PC-3 (cell line): Measurements from ENCODE around the gene MANSC4. TPM values are rescaled to one million over a fixed set of nuclear protein-coding genes. Genes with fewer than 3 reads are reported as not detected.

Experiments used
- ATAC-seq: fragments of 200-7000 bp; cut with Tn5 transposase; 2 replicates; pipeline ENCODE4 v1.9.1; 2020; ENCODE audit warnings: mild to moderate bottlenecking, moderate library complexity
- BruUV-seq: library from RNA; stranded (reverse); fragments of 400-500 nt; replicated peaks from 2 replicates; lab custom pipeline; 2021; lab: Mats Ljungman, UMichigan
- CTCF ChIA-PET: fragments of 300-600 bp; sonication (Branson Sonifier 250); formaldehyde crosslinking; loops from one replicate; lab custom pipeline; 2022; ENCODE audit warnings: antibody characterized with exemption; lab: Charles Lee
- POLR2A ChIA-PET: fragments of 300-600 bp; sonication (Branson Sonifier 250); formaldehyde crosslinking; loops from one replicate; lab custom pipeline; 2022; ENCODE audit warnings: antibody characterized with exemption; ENCODE audit not compliant: unreplicated experiment; lab: Charles Lee
- DNase-seq: peaks from one replicate; pipeline ENCODE4 v3.0.0-alpha.2; 2015
- H2AFZ ChIP-seq: fragments of 300-600 bp; sonication (generic); 2 replicates; pipeline ENCODE4 v1.6.0; 2016; ENCODE audit warnings: antibody characterized with exemption, low read length
- H3F3A ChIP-seq: fragments of 300-600 bp; sonication (generic); one replicate; pipeline ENCODE4 v1.6.0; 2017; ENCODE audit warnings: antibody characterized with exemption, low read length, control low read depth, mild to moderate bottlenecking; ENCODE audit not compliant: unreplicated experiment
- H3K27ac ChIP-seq: fragments of 300-600 bp; sonication (generic); 2 replicates; pipeline ENCODE4 v1.5.1; 2016; ENCODE audit warnings: mild to moderate bottlenecking, low read length
- H3K27me3 ChIP-seq: fragments of 300-600 bp; sonication (generic); 2 replicates; pipeline ENCODE4 v1.6.1; 2016; ENCODE audit warnings: low read length, mixed read lengths
- H3K36me3 ChIP-seq: fragments of 300-600 bp; sonication (generic); 2 replicates; pipeline ENCODE4 v1.6.1; 2016; ENCODE audit warnings: low read depth, mixed run types, low read length, mixed read lengths
- H3K4me1 ChIP-seq: fragments of 300-600 bp; sonication (generic); 2 replicates; pipeline ENCODE4 v1.5.1; 2016; ENCODE audit warnings: low read length; ENCODE audit not compliant: insufficient read depth
- H3K4me2 ChIP-seq: fragments of 300-600 bp; sonication (generic); 2 replicates; pipeline ENCODE4 v1.6.0; 2016; ENCODE audit warnings: low read length
- H3K4me3 ChIP-seq: fragments of 300-600 bp; sonication (generic); 2 replicates; pipeline ENCODE4 v1.5.1; 2016; ENCODE audit warnings: mild to moderate bottlenecking, low read length, mixed read lengths
- H3K79me2 ChIP-seq: fragments of 300-600 bp; sonication (generic); 2 replicates; pipeline ENCODE4 v1.6.1; 2017; ENCODE audit warnings: low read length, mixed read lengths
- H3K9ac ChIP-seq: fragments of 300-600 bp; sonication (generic); 2 replicates; pipeline ENCODE4 v1.6.0; 2016; ENCODE audit warnings: mild to moderate bottlenecking, low read length
- H3K9me2 ChIP-seq: fragments of 300-600 bp; sonication (generic); replicated peaks from 2 replicates; pipeline ENCODE4 v1.6.1; 2016; ENCODE audit warnings: mixed run types, low read length, mixed read lengths
- H3K9me3 ChIP-seq: fragments of 300-600 bp; sonication (generic); 2 replicates; pipeline ENCODE4 v1.6.1; 2016; ENCODE audit warnings: low read length, mixed read lengths
- H4K20me1 ChIP-seq: fragments of 300-600 bp; sonication (generic); 2 replicates; pipeline ENCODE4 v1.6.1; 2016; ENCODE audit warnings: low read length, mixed read lengths
- EZH2 ChIP-seq: fragments of 300-600 bp; sonication (generic); IDR thresholded peaks from one replicate; pipeline ENCODE4 v1.6.1; 2017; ENCODE audit warnings: antibody characterized with exemption, mild to moderate bottlenecking, low read length; ENCODE audit not compliant: unreplicated experiment
- EZH2phosphoT487 ChIP-seq: fragments of 300-600 bp; sonication (generic); IDR thresholded peaks from 2 replicates; pipeline ENCODE4 v1.6.1; 2018; ENCODE audit warnings: mild to moderate bottlenecking, antibody characterized with exemption, low read length, borderline replicate concordance
- intact Hi-C: fragments of 100-400 bp; cut with micrococcal nuclease; formaldehyde crosslinking; loops from 2 replicates; pipeline ENCODE4 v1.9.0; 2023
- total RNA-seq: library from RNA; depleted of rRNA; stranded (reverse); fragments of >200 nt; gene quantifications from 2 replicates; pipeline ENCODE4 v1.2.3, GENCODE V29; 2014
- TF ChIP-seq, protein P1 (sequence below): fragments of 300-600 bp; sonication (generic); conservative IDR thresholded peaks from 2 replicates; pipeline ENCODE4 v1.5.1; 2017; ENCODE audit warnings: antibody characterized with exemption, low read depth, mild to moderate bottlenecking, low read length

Gene MANSC4
- total RNA-seq, 1 experiment from 2014 or later: 1.9 TPM

DNA sequence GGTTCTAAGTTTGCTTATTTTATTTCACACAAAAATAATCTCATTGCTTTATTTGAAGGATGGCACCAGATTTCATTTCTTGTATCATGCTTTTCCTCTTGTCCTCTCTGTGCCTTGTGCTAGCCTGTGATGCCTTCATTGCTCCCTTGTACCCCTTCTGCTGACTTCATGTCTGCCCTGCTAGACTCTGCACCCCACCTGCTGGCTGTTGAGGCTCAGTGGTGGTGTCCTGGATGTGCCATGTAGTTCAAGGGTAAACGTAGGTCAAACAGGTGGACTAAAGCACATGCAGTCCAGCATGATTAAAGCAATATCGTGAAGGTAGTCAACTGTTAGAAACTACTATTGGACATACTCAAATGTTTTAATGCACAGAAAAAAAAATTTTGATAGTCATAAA lies 47.8 kb downstream of the MANSC4 start:
- H3K36me3 ChIP-seq: peaks cover 65% of the 10 kb centered on the region
- BruUV-seq: no TSS peak
- peak; percentile 51 for DNase-seq
- POLR2A ChIA-PET: interaction anchor here (0.6 kb wide), 1 partner anchor 58 kb away, joined by 3 read pairs; no protein-coding TSS in a partner anchor
- peaks cover 7% of the 10 kb centered on the region for H3F3A ChIP-seq
- CTCF ChIA-PET: interaction anchor here (0.5 to 1.5 kb wide), 15 partner anchors 10 to 1292 kb away, joined by 3 to 25 read pairs (median 3); partner anchors contain the start of genes KLHL42 and MANSC4
- H3K4me3 ChIP-seq: no peak overlapping the region
- no peak overlapping the region for H3K4me2 ChIP-seq
- no peaks in the 10 kb centered on the region for H3K9me2 ChIP-seq
- no peak overlapping the region for H3K9ac ChIP-seq
- no peaks in the 10 kb centered on the region for H3K27me3 ChIP-seq
- no peaks in the 10 kb centered on the region for H4K20me1 ChIP-seq
- no peak overlapping the region for H2AFZ ChIP-seq
- 0 out of 2 replicates have a peak, but pooled peaks cover 4% of the 10 kb centered on the region for H3K4me1 ChIP-seq
- H3K9me3 ChIP-seq: no peaks in the 10 kb centered on the region
- H3K79me2 ChIP-seq: peaks cover 14% of the 10 kb centered on the region; the same call in 1 of the 2 replicates
- ATAC-seq: peak; percentile 63
- no peak for TF ChIP-seq EZH2phosphoT487
- TF ChIP-seq, protein P1, sequence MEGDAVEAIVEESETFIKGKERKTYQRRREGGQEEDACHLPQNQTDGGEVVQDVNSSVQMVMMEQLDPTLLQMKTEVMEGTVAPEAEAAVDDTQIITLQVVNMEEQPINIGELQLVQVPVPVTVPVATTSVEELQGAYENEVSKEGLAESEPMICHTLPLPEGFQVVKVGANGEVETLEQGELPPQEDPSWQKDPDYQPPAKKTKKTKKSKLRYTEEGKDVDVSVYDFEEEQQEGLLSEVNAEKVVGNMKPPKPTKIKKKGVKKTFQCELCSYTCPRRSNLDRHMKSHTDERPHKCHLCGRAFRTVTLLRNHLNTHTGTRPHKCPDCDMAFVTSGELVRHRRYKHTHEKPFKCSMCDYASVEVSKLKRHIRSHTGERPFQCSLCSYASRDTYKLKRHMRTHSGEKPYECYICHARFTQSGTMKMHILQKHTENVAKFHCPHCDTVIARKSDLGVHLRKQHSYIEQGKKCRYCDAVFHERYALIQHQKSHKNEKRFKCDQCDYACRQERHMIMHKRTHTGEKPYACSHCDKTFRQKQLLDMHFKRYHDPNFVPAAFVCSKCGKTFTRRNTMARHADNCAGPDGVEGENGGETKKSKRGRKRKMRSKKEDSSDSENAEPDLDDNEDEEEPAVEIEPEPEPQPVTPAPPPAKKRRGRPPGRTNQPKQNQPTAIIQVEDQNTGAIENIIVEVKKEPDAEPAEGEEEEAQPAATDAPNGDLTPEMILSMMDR: peak; percentile 71
- no peak overlapping the region for H3K27ac ChIP-seq
- intact Hi-C loops: loop anchor here (2.0 kb wide), 1 partner anchor 441 kb away; no protein-coding TSS in a partner anchor

- peaks cover 62% of the 10 kb centered on the region for H3K36me3 ChIP-seq
- DNase-seq (no peak), ATAC-seq (no peak)
- ChIA-PET POLR2A (no interaction called here), CTCF (no interaction called here)
- H3K27me3 ChIP-seq: no peaks in the 10 kb centered on the region
- no peak overlapping the region for H3K4me3 ChIP-seq
- no peaks in the 10 kb centered on the region for H3K9me3 ChIP-seq
- H4K20me1 ChIP-seq: no peaks in the 10 kb centered on the region
- no peak overlapping the region for H3K27ac ChIP-seq
- H3K4me2 ChIP-seq: no peak overlapping the region
- H3K4me1 ChIP-seq: 0 out of 2 replicates have a peak, but pooled peaks cover 4% of the 10 kb centered on the region
- H3K79me2 ChIP-seq: peaks cover 20% of the 10 kb centered on the region; the same call in 1 of the 2 replicates
- no peaks in the 10 kb centered on the region for H3K9me2 ChIP-seq
- no peak for TF ChIP-seq EZH2phosphoT487
- TF ChIP-seq, protein P1: no peak
- intact Hi-C loops: no loop called here
- H2AFZ ChIP-seq: no peak overlapping the region
- H3F3A ChIP-seq: peaks cover 7% of the 10 kb centered on the region
- H3K9ac ChIP-seq: no peak overlapping the region
- BruUV-seq: no TSS peak
Observed at GRCh38 chr12:27730097-27730588, 49.9 kb downstream of the MANSC4 start.

DNA sequence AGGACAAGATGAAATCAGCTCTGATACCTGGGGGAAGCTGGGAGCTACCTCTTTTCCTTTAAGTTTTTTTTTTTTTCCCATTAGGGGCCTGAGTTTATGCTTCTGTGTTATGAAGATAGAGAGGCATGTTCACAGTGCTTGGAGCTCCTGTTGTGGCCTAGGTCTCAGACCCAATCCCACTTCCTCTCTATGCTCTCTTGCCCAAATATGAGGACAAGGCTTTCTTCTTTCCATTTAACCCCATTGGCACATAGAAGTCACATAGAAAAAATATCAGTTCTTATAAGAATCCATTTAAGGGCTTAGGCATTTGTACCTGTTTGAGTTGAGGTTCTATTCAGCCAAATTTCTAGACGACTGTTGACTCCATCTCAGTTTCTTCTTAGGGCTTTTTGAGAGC lies 56.8 kb downstream of the MANSC4 start:
- Histone ChIP-seq H3K27me3 (no peaks in the 10 kb centered on the region), H3K9ac (no peak overlapping the region), H3K27ac (no peak overlapping the region), H2AFZ (no peak overlapping the region), H3K4me2 (no peak overlapping the region), H3K4me1 (peaks cover 5% of the 10 kb centered on the region), H3K4me3 (no peak overlapping the region), H3K36me3 (peaks cover 70% of the 10 kb centered on the region), H3K9me3 (no peaks in the 10 kb centered on the region), H3F3A (no peaks in the 10 kb centered on the region), H3K79me2 (peaks cover 13% of the 10 kb centered on the region; the same call in 1 of the 2 replicates), H3K9me2 (no peaks in the 10 kb centered on the region), H4K20me1 (no peaks in the 10 kb centered on the region)
- intact Hi-C loops: no loop called here
- no peak for ATAC-seq
- ChIA-PET POLR2A (no interaction called here), CTCF (no interaction called here)
- DNase-seq: no peak
- TF ChIP-seq EZH2phosphoT487 (no peak), EZH2 (no peak)
- TF ChIP-seq, protein P1: no peak
- no TSS peak for BruUV-seq
